HepG2 (cell line): ENCODE data around the gene BLVRA. TPM values are rescaled to one million over a fixed set of nuclear protein-coding genes. Genes with fewer than 3 reads are reported as not detected.
A peak's percentile ranks its signal among the peaks of the same experiment; 100 is the strongest.

Experiments
- DZIP1 ChIP-seq: sonication (generic); formaldehyde crosslinking; IDR thresholded peaks from 2 replicates; pipeline ENCODE4 v1.5.0; 2020; ENCODE audit warnings: mild to moderate bottlenecking, missing genetic modification reagents
- GATAD1 ChIP-seq: IDR thresholded peaks from 2 replicates; pipeline ENCODE4 v1.6.1; 2016; ENCODE audit warnings: missing genetic modification reagents, missing compliant biosample characterization
- PRMT3 ChIP-seq: sonication (generic); formaldehyde crosslinking; IDR thresholded peaks from 2 replicates; pipeline ENCODE4 v1.8.1; 2022; ENCODE audit warnings: low read depth, mild to moderate bottlenecking, moderate library complexity, missing genetic modification reagents, borderline replicate concordance
- TP53 ChIP-seq: sonication (generic); formaldehyde crosslinking; conservative IDR thresholded peaks from 2 replicates; pipeline ENCODE4 v1.4.0; 2020; ENCODE audit warnings: missing genetic modification reagents
- ZBTB26 ChIP-seq: IDR thresholded peaks from 2 replicates; pipeline ENCODE4 v1.6.1; 2016; ENCODE audit warnings: missing compliant biosample characterization, missing genetic modification reagents, borderline replicate concordance
- ZNF263 ChIP-seq: sonication (generic); formaldehyde crosslinking; IDR thresholded peaks from 2 replicates; pipeline ENCODE4 v1.4.0; 2020; ENCODE audit warnings: missing genetic modification reagents
- polyA plus RNA-seq, 8 experiments: library from polyadenylated mRNA; depleted of rRNA in 3 of 8; stranded (reverse) in 7 of 8; unstranded in 1 of 8; fragments of >200 nt; fragmentation: Illumina TruSeq in 4 of 8; extraction: Trizol in 4 of 8; gene quantifications; 2 replicates each; pipeline versions ENCODE4 v1.2.1 to v1.2.3, GENCODE V29; 2011 to 2016; ENCODE audit warnings: low read depth in 4 of 8, missing spikeins in 1 of 8, mixed read lengths in 1 of 8; ENCODE audit not compliant: insufficient read depth in 1 of 8
- total RNA-seq, 5 experiments: library from RNA; depleted of rRNA; stranded (reverse); fragments of >200 nt; fragmentation: Illumina TruSeq; extraction: Trizol; gene quantifications; 2 replicates each; pipeline ENCODE4 v1.2.3, GENCODE V29; 2016; ENCODE audit warnings: low read depth in 1 of 5
- TF ChIP-seq, protein P1 (sequence below): sonication (generic); formaldehyde crosslinking; IDR thresholded peaks from 2 replicates; pipeline ENCODE4 v1.8.1; 2022; ENCODE audit warnings: low read depth, mild to moderate bottlenecking, missing genetic modification reagents
- TF ChIP-seq, protein P2 (sequence below): sonication (generic); formaldehyde crosslinking; IDR thresholded peaks from 2 replicates; pipeline ENCODE4 v1.5.0; 2020; ENCODE audit warnings: mild to moderate bottlenecking, missing genetic modification reagents, borderline replicate concordance
- TF ChIP-seq, protein P3 (sequence below): sonication (generic); formaldehyde crosslinking; IDR thresholded peaks from 2 replicates; pipeline ENCODE4 v1.4.0; 2020; ENCODE audit warnings: missing genetic modification reagents, mild to moderate bottlenecking, borderline replicate concordance

Gene BLVRA
- total and polyA plus RNA-seq, 2 of the 13 experiments (the other 11 are each of a cell fraction or from before 2014, with no cell fraction given) = 39.2 to 64.2 TPM

- TF ChIP-seq TP53 = no peak
- TF ChIP-seq ZBTB26 (CRISPR knock-in tag) = peak; percentile 97
- no peak for TF ChIP-seq DZIP1 (CRISPR knock-in tag)
- no peak for TF ChIP-seq PRMT3 (CRISPR knock-in tag)
- no peak for TF ChIP-seq ZNF263 (CRISPR knock-in tag)
- TF ChIP-seq, protein P1, sequence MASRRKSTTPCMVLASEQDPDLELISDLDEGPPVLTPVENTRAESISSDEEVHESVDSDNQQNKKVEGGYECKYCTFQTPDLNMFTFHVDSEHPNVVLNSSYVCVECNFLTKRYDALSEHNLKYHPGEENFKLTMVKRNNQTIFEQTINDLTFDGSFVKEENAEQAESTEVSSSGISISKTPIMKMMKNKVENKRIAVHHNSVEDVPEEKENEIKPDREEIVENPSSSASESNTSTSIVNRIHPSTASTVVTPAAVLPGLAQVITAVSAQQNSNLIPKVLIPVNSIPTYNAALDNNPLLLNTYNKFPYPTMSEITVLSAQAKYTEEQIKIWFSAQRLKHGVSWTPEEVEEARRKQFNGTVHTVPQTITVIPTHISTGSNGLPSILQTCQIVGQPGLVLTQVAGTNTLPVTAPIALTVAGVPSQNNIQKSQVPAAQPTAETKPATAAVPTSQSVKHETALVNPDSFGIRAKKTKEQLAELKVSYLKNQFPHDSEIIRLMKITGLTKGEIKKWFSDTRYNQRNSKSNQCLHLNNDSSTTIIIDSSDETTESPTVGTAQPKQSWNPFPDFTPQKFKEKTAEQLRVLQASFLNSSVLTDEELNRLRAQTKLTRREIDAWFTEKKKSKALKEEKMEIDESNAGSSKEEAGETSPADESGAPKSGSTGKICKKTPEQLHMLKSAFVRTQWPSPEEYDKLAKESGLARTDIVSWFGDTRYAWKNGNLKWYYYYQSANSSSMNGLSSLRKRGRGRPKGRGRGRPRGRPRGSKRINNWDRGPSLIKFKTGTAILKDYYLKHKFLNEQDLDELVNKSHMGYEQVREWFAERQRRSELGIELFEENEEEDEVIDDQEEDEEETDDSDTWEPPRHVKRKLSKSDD (CRISPR knock-in tag) = no peak
- TF ChIP-seq GATAD1 = peak; percentile 24; the same call in 1 of the 2 replicates
- TF ChIP-seq, protein P2, sequence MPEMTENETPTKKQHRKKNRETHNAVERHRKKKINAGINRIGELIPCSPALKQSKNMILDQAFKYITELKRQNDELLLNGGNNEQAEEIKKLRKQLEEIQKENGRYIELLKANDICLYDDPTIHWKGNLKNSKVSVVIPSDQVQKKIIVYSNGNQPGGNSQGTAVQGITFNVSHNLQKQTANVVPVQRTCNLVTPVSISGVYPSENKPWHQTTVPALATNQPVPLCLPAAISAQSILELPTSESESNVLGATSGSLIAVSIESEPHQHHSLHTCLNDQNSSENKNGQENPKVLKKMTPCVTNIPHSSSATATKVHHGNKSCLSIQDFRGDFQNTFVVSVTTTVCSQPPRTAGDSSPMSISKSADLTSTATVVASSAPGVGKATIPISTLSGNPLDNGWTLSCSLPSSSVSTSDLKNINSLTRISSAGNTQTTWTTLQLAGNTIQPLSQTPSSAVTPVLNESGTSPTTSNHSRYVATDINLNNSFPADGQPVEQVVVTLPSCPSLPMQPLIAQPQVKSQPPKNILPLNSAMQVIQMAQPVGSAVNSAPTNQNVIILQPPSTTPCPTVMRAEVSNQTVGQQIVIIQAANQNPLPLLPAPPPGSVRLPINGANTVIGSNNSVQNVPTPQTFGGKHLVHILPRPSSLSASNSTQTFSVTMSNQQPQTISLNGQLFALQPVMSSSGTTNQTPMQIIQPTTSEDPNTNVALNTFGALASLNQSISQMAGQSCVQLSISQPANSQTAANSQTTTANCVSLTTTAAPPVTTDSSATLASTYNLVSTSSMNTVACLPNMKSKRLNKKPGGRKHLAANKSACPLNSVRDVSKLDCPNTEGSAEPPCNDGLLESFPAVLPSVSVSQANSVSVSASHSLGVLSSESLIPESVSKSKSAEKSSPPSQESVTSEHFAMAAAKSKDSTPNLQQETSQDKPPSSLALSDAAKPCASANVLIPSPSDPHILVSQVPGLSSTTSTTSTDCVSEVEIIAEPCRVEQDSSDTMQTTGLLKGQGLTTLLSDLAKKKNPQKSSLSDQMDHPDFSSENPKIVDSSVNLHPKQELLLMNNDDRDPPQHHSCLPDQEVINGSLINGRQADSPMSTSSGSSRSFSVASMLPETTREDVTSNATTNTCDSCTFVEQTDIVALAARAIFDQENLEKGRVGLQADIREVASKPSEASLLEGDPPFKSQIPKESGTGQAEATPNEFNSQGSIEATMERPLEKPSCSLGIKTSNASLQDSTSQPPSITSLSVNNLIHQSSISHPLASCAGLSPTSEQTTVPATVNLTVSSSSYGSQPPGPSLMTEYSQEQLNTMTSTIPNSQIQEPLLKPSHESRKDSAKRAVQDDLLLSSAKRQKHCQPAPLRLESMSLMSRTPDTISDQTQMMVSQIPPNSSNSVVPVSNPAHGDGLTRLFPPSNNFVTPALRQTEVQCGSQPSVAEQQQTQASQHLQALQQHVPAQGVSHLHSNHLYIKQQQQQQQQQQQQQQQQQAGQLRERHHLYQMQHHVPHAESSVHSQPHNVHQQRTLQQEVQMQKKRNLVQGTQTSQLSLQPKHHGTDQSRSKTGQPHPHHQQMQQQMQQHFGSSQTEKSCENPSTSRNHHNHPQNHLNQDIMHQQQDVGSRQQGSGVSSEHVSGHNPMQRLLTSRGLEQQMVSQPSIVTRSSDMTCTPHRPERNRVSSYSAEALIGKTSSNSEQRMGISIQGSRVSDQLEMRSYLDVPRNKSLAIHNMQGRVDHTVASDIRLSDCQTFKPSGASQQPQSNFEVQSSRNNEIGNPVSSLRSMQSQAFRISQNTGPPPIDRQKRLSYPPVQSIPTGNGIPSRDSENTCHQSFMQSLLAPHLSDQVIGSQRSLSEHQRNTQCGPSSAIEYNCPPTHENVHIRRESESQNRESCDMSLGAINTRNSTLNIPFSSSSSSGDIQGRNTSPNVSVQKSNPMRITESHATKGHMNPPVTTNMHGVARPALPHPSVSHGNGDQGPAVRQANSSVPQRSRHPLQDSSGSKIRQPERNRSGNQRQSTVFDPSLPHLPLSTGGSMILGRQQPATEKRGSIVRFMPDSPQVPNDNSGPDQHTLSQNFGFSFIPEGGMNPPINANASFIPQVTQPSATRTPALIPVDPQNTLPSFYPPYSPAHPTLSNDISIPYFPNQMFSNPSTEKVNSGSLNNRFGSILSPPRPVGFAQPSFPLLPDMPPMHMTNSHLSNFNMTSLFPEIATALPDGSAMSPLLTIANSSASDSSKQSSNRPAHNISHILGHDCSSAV (CRISPR knock-in tag) = no peak
- TF ChIP-seq, protein P3, sequence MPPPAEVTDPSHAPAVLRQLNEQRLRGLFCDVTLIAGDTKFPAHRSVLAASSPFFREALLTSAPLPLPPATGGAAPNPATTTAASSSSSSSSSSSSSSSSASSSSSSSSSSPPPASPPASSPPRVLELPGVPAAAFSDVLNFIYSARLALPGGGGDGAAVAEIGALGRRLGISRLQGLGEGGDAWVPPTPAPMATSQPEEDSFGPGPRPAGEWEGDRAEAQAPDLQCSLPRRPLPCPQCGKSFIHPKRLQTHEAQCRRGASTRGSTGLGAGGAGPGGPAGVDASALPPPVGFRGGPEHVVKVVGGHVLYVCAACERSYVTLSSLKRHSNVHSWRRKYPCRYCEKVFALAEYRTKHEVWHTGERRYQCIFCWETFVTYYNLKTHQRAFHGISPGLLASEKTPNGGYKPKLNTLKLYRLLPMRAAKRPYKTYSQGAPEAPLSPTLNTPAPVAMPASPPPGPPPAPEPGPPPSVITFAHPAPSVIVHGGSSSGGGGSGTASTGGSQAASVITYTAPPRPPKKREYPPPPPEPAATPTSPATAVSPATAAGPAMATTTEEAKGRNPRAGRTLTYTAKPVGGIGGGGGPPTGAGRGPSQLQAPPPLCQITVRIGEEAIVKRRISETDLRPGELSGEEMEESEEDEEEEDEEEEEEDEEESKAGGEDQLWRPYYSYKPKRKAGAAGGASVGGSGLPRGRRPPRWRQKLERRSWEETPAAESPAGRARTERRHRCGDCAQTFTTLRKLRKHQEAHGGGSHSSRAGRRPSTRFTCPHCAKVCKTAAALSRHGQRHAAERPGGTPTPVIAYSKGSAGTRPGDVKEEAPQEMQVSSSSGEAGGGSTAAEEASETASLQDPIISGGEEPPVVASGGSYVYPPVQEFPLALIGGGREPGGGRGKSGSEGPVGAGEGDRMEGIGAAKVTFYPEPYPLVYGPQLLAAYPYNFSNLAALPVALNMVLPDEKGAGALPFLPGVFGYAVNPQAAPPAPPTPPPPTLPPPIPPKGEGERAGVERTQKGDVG (CRISPR knock-in tag) = no peak
Observed at GRCh38 chr7:43764807-43765491, 6.5 kb downstream of the BLVRA start (continued).
